GM19395 (cell line): ENCODE data around the gene TMEFF1.
"Not testable (repeated sequence)": the region's sequence is repeated elsewhere in the genome, so short reads cannot be mapped to it uniquely, and the experiment has no call there.

Source experiments
- ATAC-seq: cut with Tn5 transposase; IDR thresholded peaks from one replicate; pipeline ENCODE4 v1.9.1; 2021; ENCODE audit warnings: mild to moderate bottlenecking, moderate library complexity; ENCODE audit not compliant: unreplicated experiment

Gene TMEFF1

GRCh38 chr9:100486479-100487176, 13.7 kb downstream of the TMEFF1 start:
- no peak for ATAC-seq

GRCh38 chr9:100488177-100488576, 15.2 kb downstream of the TMEFF1 start:
- no peak for ATAC-seq

- no peak for ATAC-seq
Observed at GRCh38 chr9:100489836-100490235, 16.9 kb downstream of the TMEFF1 start.

- no peak for ATAC-seq
Observed at GRCh38 chr9:100492952-100493351, 20.0 kb downstream of the TMEFF1 start.

- ATAC-seq: no peak
Observed at GRCh38 chr9:100498592-100498991, 25.6 kb downstream of the TMEFF1 start.

- no peak for ATAC-seq
Observed at GRCh38 chr9:100499460-100499859, 26.5 kb downstream of the TMEFF1 start.

- ATAC-seq: no peak
Observed at GRCh38 chr9:100499866-100500265, 26.9 kb downstream of the TMEFF1 start.

GRCh38 chr9:100505564-100506159, 32.7 kb downstream of the TMEFF1 start:
- ATAC-seq: peak; percentile 78

- ATAC-seq: not testable (repeated sequence)
Observed at GRCh38 chr9:100507350-100507749, 34.4 kb downstream of the TMEFF1 start.

- no peak for ATAC-seq
Observed at GRCh38 chr9:100511205-100511604, 38.3 kb downstream of the TMEFF1 start.

- no peak for ATAC-seq
Observed at GRCh38 chr9:100515578-100516494, 42.9 kb downstream of the TMEFF1 start.

- peak; percentile 76 for ATAC-seq
Observed at GRCh38 chr9:100521282-100521681, 48.3 kb downstream of the TMEFF1 start.

- no peak for ATAC-seq
Observed at GRCh38 chr9:100525563-100525962, 52.6 kb downstream of the TMEFF1 start.

- not testable (repeated sequence) for ATAC-seq
Observed at GRCh38 chr9:100527180-100527794, 54.3 kb downstream of the TMEFF1 start.

- ATAC-seq: no peak
Observed at GRCh38 chr9:100534401-100534800, 61.5 kb downstream of the TMEFF1 start.

- ATAC-seq: no peak
Observed at GRCh38 chr9:100540327-100540726, 67.4 kb downstream of the TMEFF1 start.

GRCh38 chr9:100549048-100549447, 76.1 kb downstream of the TMEFF1 start:
- no peak for ATAC-seq

GRCh38 chr9:100554935-100555401, 82.0 kb downstream of the TMEFF1 start:
- peak; percentile 67 for ATAC-seq

GRCh38 chr9:100555471-100555870, 82.5 kb downstream of the TMEFF1 start:
- peak; percentile 83 for ATAC-seq

- no peak for ATAC-seq
Observed at GRCh38 chr9:100557053-100557452, 84.1 kb downstream of the TMEFF1 start.

GRCh38 chr9:100561256-100561655, 88.3 kb downstream of the TMEFF1 start:
- no peak for ATAC-seq
